ENCODE data around the gene ZNF511. TPM values are rescaled to one million over a fixed set of nuclear protein-coding genes. Genes with fewer than 3 reads are reported as not detected.

Gene ZNF511
- total RNA-seq, 1 experiment from 2014 or later: 49.0 TPM

DNA sequence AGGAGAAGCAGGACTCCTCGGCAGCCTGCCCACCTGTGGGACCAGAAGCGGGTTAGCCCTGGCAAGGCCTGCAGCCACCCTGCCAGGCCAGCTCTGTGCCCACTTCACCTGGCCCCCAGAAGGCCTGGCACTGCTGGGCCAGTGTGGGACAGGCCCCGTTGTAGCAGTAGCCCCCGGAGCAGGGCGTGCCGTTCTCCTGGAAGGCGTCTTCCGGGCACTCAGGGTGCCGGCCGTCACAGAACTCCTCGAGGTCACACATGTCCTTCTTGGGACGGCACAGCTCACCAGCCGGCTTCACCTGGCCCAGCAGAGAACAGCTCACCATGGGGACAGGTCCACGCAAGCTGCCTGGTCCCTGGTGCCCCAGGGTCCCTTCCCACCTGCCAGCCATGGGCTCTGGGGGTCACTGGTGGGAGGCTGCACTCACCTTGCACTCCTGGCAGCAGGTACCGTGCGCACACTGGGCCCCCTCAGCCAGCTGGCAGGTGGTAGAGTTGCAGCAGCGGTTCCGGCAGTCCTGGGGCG, 37.9 kb upstream of the ZNF511 start:
- CTCF ChIA-PET: no interaction called here
- H3K9me3 ChIP-seq (ENCODE audit: control insufficient read depth in 1 of 2, insufficient read depth in 1 of 2, low read depth in 1 of 2, low read length in 2 of 2): no peaks in the 10 kb centered on the region
- H3K79me2 ChIP-seq (ENCODE audit: insufficient read depth, low read length): no peaks in the 10 kb centered on the region
- no peaks in the 10 kb centered on the region for H4K20me1 ChIP-seq (ENCODE audit: insufficient read depth)
- intact Hi-C loops (cut with micrococcal nuclease): no loop called here
- no peak overlapping the region for H3K9ac ChIP-seq (ENCODE audit: low read length)
- no peak for DNase-seq (ENCODE audit: low read depth, low spot score)
- RAD21 ChIA-PET (ENCODE audit: low non-redundant PET in 1 of 2, low total read pairs in 2 of 2, uncharacterized antibody in 2 of 2, unreplicated experiment in 2 of 2): no interaction called here
- H3K4me2 ChIP-seq (ENCODE audit: low read length): no peak overlapping the region
- no peak overlapping the region for H3K27ac ChIP-seq (ENCODE audit: low read depth, low read length)
- H3K27me3 ChIP-seq (ENCODE audit: insufficient read depth, low read length): no peaks in the 10 kb centered on the region
- H3K9me2 ChIP-seq (ENCODE audit: insufficient read depth): no peaks in the 10 kb centered on the region
- TF ChIP-seq, protein P1, sequence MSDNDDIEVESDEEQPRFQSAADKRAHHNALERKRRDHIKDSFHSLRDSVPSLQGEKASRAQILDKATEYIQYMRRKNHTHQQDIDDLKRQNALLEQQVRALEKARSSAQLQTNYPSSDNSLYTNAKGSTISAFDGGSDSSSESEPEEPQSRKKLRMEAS (IDR thresholded peaks at IDR 0.05): no peak
- TF ChIP-seq SIN3A (IDR thresholded peaks at IDR 0.05; ENCODE audit: low read depth): no peak
- no peak for TF ChIP-seq ELF1 (IDR thresholded peaks at IDR 0.05; ENCODE audit: borderline replicate concordance, low read depth)
- TF ChIP-seq POLR2AphosphoS5 (IDR thresholded peaks at IDR 0.05; ENCODE audit: low read depth, low read length): no peak
- no peak for TF ChIP-seq YY1 (IDR thresholded peaks at IDR 0.05; ENCODE audit: extremely low read depth, insufficient replicate concordance, low read depth, low read length)
- no peak for TF ChIP-seq SRF (IDR thresholded peaks at IDR 0.05; ENCODE audit: low read depth)
- no peak for TF ChIP-seq EZH2phosphoT487 (IDR thresholded peaks at IDR 0.05; ENCODE audit: borderline replicate concordance)
- no peaks in the 10 kb centered on the region for H3K4me1 ChIP-seq (ENCODE audit: control insufficient read depth in 1 of 2, insufficient read depth in 2 of 2, low read length in 2 of 2)
- H2AFZ ChIP-seq (ENCODE audit: low read depth, low read length, poor library complexity, severe bottlenecking): no peak overlapping the region
- POLR2A ChIA-PET: no interaction called here
- no peak overlapping the region for H3K4me3 ChIP-seq (replicated peaks in 1 of 2; ENCODE audit: low read depth in 1 of 2, low read length in 2 of 2)
- no TSS peak for BruUV-seq (replicated peaks)
- no peak for ATAC-seq
- H3K36me3 ChIP-seq (ENCODE audit: control insufficient read depth in 1 of 2, insufficient read depth in 2 of 2, low read length in 2 of 2): no peaks in the 10 kb centered on the region

DNA sequence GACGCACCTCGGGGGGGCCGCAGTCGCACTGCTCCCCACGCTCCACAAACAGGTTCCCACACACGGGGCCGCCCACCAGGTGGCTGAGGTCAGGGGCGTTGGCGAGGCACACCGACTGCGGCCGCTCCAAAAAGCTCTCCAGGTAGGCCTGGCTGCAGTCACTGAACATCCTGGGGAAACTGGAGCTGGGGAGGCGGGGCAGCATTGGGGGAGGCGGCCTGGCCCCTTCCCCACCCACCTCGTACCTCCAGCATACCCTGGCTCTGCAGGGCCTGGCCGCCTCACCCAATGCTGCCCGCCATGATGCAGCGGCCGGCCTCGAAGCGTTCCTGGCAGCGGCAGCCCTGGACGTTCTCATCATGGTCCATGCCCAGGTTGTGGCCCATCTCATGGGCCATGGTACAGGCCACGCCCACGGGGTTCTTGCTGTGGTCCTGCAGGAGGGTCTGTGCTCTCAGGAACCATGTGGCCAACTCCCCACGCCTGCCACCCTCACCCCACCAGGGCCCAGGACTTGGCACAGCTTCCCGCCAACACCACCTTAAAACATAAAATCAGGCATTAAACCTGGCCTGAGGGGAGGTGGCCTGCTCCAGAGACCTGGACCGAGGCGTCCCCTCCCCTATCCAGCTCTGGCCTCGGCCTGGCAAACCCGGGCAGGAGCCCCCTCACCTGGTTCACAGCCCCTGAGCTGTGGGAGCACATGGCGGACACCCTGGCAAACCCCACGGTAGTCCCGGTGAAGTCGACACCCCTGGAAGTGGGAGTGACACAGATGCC, 37.0 kb upstream of the ZNF511 start:
- Histone ChIP-seq H3K4me2 (ENCODE audit: low read length) (no peak overlapping the region), H3K27ac (ENCODE audit: low read depth, low read length) (no peak overlapping the region), H3K79me2 (ENCODE audit: insufficient read depth, low read length) (no peaks in the 10 kb centered on the region), H2AFZ (ENCODE audit: low read depth, low read length, poor library complexity, severe bottlenecking) (no peak overlapping the region), H3K9me3 (ENCODE audit: control insufficient read depth in 1 of 2, insufficient read depth in 1 of 2, low read depth in 1 of 2, low read length in 2 of 2) (no peaks in the 10 kb centered on the region), H3K9me2 (ENCODE audit: insufficient read depth) (no peaks in the 10 kb centered on the region), H3K27me3 (ENCODE audit: insufficient read depth, low read length) (no peaks in the 10 kb centered on the region), H3K9ac (ENCODE audit: low read length) (no peak overlapping the region), H4K20me1 (ENCODE audit: insufficient read depth) (no peaks in the 10 kb centered on the region), H3K4me1 (ENCODE audit: control insufficient read depth in 1 of 2, insufficient read depth in 2 of 2, low read length in 2 of 2) (no peaks in the 10 kb centered on the region), H3K36me3 (ENCODE audit: control insufficient read depth in 1 of 2, insufficient read depth in 2 of 2, low read length in 2 of 2) (no peaks in the 10 kb centered on the region), H3K4me3 (replicated peaks in 1 of 2; ENCODE audit: low read depth in 1 of 2, low read length in 2 of 2) (no peak overlapping the region)
- no TSS peak for BruUV-seq (replicated peaks)
- ChIA-PET CTCF (no interaction called here), RAD21 (ENCODE audit: low non-redundant PET in 1 of 2, low total read pairs in 2 of 2, uncharacterized antibody in 2 of 2, unreplicated experiment in 2 of 2) (no interaction called here), POLR2A (no interaction called here)
- no peak for ATAC-seq
- intact Hi-C loops (cut with micrococcal nuclease): no loop called here
- DNase-seq (ENCODE audit: low read depth, low spot score): no peak
- TF ChIP-seq POLR2A (IDR thresholded peaks at IDR 0.05; ENCODE audit: borderline replicate concordance, extremely low read depth, insufficient read depth, insufficient read length): no peak
- TF ChIP-seq EZH2 (IDR thresholded peaks at IDR 0.05): no peak
- no peak for TF ChIP-seq EZH2phosphoT487 (IDR thresholded peaks at IDR 0.05; ENCODE audit: borderline replicate concordance)
- TF ChIP-seq JUND (IDR thresholded peaks at IDR 0.05): no peak
- TF ChIP-seq TCF7L2 (IDR thresholded peaks at IDR 0.05; ENCODE audit: borderline replicate concordance, extremely low read depth, insufficient read depth, insufficient read length): no peak
- TF ChIP-seq, protein P1 (IDR thresholded peaks at IDR 0.05): no peak
- TF ChIP-seq CBX3 (IDR thresholded peaks at IDR 0.05; ENCODE audit: low read depth): no peak
- TF ChIP-seq, protein P2, sequence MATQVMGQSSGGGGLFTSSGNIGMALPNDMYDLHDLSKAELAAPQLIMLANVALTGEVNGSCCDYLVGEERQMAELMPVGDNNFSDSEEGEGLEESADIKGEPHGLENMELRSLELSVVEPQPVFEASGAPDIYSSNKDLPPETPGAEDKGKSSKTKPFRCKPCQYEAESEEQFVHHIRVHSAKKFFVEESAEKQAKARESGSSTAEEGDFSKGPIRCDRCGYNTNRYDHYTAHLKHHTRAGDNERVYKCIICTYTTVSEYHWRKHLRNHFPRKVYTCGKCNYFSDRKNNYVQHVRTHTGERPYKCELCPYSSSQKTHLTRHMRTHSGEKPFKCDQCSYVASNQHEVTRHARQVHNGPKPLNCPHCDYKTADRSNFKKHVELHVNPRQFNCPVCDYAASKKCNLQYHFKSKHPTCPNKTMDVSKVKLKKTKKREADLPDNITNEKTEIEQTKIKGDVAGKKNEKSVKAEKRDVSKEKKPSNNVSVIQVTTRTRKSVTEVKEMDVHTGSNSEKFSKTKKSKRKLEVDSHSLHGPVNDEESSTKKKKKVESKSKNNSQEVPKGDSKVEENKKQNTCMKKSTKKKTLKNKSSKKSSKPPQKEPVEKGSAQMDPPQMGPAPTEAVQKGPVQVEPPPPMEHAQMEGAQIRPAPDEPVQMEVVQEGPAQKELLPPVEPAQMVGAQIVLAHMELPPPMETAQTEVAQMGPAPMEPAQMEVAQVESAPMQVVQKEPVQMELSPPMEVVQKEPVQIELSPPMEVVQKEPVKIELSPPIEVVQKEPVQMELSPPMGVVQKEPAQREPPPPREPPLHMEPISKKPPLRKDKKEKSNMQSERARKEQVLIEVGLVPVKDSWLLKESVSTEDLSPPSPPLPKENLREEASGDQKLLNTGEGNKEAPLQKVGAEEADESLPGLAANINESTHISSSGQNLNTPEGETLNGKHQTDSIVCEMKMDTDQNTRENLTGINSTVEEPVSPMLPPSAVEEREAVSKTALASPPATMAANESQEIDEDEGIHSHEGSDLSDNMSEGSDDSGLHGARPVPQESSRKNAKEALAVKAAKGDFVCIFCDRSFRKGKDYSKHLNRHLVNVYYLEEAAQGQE (IDR thresholded peaks at IDR 0.05; ENCODE audit: low read depth): no peak
- TF ChIP-seq ZNF274 (IDR thresholded peaks at IDR 0.05; ENCODE audit: low read depth, low read length): no peak
- no peak for TF ChIP-seq SP1 (IDR thresholded peaks at IDR 0.05; ENCODE audit: low read depth)

Data from HCT116 (cell line).